ENCODE data around the gene KCNN4.
"Not testable (repeated sequence)": the region's sequence is repeated elsewhere in the genome, so short reads cannot be mapped to it uniquely, and the experiment has no call there.

The KCNN4 gene

GRCh38 chr19:43774103-43774939, 6.5 kb downstream of the KCNN4 start:
- DNase-seq (ENCODE audit: low read depth in 2 of 2), result no peak

GRCh38 chr19:43773725-43774102, 7.1 kb downstream of the KCNN4 start:
- DNase-seq (ENCODE audit: low read depth in 2 of 2), result no peak

- DNase-seq (ENCODE audit: low read depth in 2 of 2), result no peak
Observed at GRCh38 chr19:43769256-43769655, 11.5 kb downstream of the KCNN4 start.

GRCh38 chr19:43768273-43769050, 12.3 kb downstream of the KCNN4 start:
- no peak for DNase-seq (ENCODE audit: low read depth in 2 of 2)

GRCh38 chr19:43767818-43768217, 13.0 kb downstream of the KCNN4 start:
- DNase-seq (ENCODE audit: low read depth in 2 of 2), result no peak

GRCh38 chr19:43767316-43767715, 13.5 kb downstream of the KCNN4 start:
- no peak for DNase-seq (ENCODE audit: low read depth in 2 of 2)

- DNase-seq (ENCODE audit: low read depth in 2 of 2), result no peak
Observed at GRCh38 chr19:43766755-43767043, 14.1 kb downstream of the KCNN4 start.

- DNase-seq (ENCODE audit: low read depth in 2 of 2), result peak; percentile 81
Observed at GRCh38 chr19:43765109-43765876, 15.5 kb downstream of the KCNN4 start.

- not testable (repeated sequence) for DNase-seq (ENCODE audit: low read depth in 2 of 2)
Observed at GRCh38 chr19:43764684-43765083, 16.1 kb downstream of the KCNN4 start.

GRCh38 chr19:43763473-43763939, 17.3 kb downstream of the KCNN4 start:
- no peak for DNase-seq (ENCODE audit: low read depth in 2 of 2)

- DNase-seq (ENCODE audit: low read depth in 2 of 2), result no peak
Observed at GRCh38 chr19:43762814-43763213, 18.0 kb downstream of the KCNN4 start.

- DNase-seq (ENCODE audit: low read depth in 2 of 2), result no peak
Observed at GRCh38 chr19:43760941-43761340, 19.8 kb downstream of the KCNN4 start.

- DNase-seq (ENCODE audit: low read depth in 2 of 2), result no peak
Observed at GRCh38 chr19:43759515-43759914, 21.3 kb downstream of the KCNN4 start.

- DNase-seq (ENCODE audit: low read depth in 2 of 2), result peak; percentile 72 to 80
Observed at GRCh38 chr19:43755256-43755801, 25.4 kb downstream of the KCNN4 start.

- peak; percentile 97 for DNase-seq (ENCODE audit: low read depth in 2 of 2)
Observed at GRCh38 chr19:43754503-43755255, 26.1 kb downstream of the KCNN4 start, which contains the start of gene SMG9. Gene SMG9, minus strand, starts transcription at chr19:43754962. Its CDS starts 4,221 bp downstream, at chr19:43750741.

GRCh38 chr19:43754253-43754502, 26.6 kb downstream of the KCNN4 start:
- no peak for DNase-seq (ENCODE audit: low read depth in 2 of 2)

GRCh38 chr19:43752287-43752875, 28.4 kb downstream of the KCNN4 start:
- DNase-seq (ENCODE audit: low read depth in 2 of 2), result no peak

GRCh38 chr19:43751466-43752220, 29.1 kb downstream of the KCNN4 start:
- no peak for DNase-seq (ENCODE audit: low read depth in 2 of 2)

GRCh38 chr19:43749898-43750297, 30.9 kb downstream of the KCNN4 start:
- no peak for DNase-seq (ENCODE audit: low read depth in 2 of 2)

- no peak for DNase-seq (ENCODE audit: low read depth in 2 of 2)
Observed at GRCh38 chr19:43749152-43749551, 31.6 kb downstream of the KCNN4 start.
